ENCODE data around the gene ABCE1. TPM values are rescaled to one million over a fixed set of nuclear protein-coding genes. Genes with fewer than 3 reads are reported as not detected.

Gene ABCE1
- total RNA-seq, 4 donors from 2014 or later = 53.7 to 70.2 (median 64.7) TPM

GRCh38 chr4:145178740-145179280 is 80.7 kb downstream of the ABCE1 start:
- TF ChIP-seq CTCF (IDR thresholded peaks at IDR 0.05) (no peak), POLR2A (IDR thresholded peaks at IDR 0.05) (no peak)
- H3K9me3 ChIP-seq = no peaks in the 10 kb centered on the region
- peaks cover 0 to 2% of the 10 kb centered on the region in 2 donors for H3K36me3 ChIP-seq
- H3K4me1 ChIP-seq = peaks cover 32 to 44% of the 10 kb centered on the region in 2 donors
- intact Hi-C loops (cut with DNase I) = no loop called here
- H3K4me3 ChIP-seq (replicated peaks in 1 of 3) = peak overlapping the region in 2 of 3 donors; percentile 51 to 66
- 3 to 6% methylated on average over 5 of the region's 5 CpGs for WGBS, 2 donors
- no peak for DNase-seq
- H3K27me3 ChIP-seq = no peaks in the 10 kb centered on the region
- H3K27ac ChIP-seq = peak overlapping the region; percentile 97 to 98 (median 98)

Small RNA genes within 50 kb of the gene (small RNA-seq; reads per million reads assigned to genes)
- gene RF00019 = not detected

Other genes starting within 250 kb of the ABCE1 start
- gene ANAPC10, start 115 bp upstream of the ABCE1 start, total RNA-seq = 10 to 100 TPM; 35.1 to 80.8 (median 47.9) TPM
- 10 to 100 TPM; 28.5 to 43.7 (median 32.6) TPM for gene OTUD4, start 82.3 kb downstream of the ABCE1 start, total RNA-seq

Data from thyroid gland (tissue), 4 donors.